Measurements from ENCODE around the gene CRACR2B. TPM values are rescaled to one million over a fixed set of nuclear protein-coding genes. Genes with fewer than 3 reads are reported as not detected.

CRACR2B gene
- total RNA-seq, 1 experiment from 2014 or later: 5.3 TPM

- DNase-seq (ENCODE audit: low read depth): no peak
These were observed 17.6 kb upstream of the CRACR2B start for GRCh38 chr11:810040-810567.

GRCh38 chr11:811446-812245 lies 16.1 kb upstream of the CRACR2B start:
- no peak for DNase-seq (ENCODE audit: low read depth)

- DNase-seq (ENCODE audit: low read depth): no peak
These were observed 15.3 kb upstream of the CRACR2B start for GRCh38 chr11:812390-812789.

- no peak for DNase-seq (ENCODE audit: low read depth)
These were observed 14.7 kb upstream of the CRACR2B start for GRCh38 chr11:813072-813455.

- DNase-seq (ENCODE audit: low read depth): no peak
These were observed 14.1 kb upstream of the CRACR2B start for GRCh38 chr11:813456-814096.

- DNase-seq (ENCODE audit: low read depth): no peak
These were observed 11.9 kb upstream of the CRACR2B start for GRCh38 chr11:815675-816432.

- DNase-seq (ENCODE audit: low read depth): peak; percentile 35
These were observed 11.3 kb upstream of the CRACR2B start for GRCh38 chr11:816433-816779.

- DNase-seq (ENCODE audit: low read depth): peak; percentile 55
These were observed 9.2 kb upstream of the CRACR2B start, which contains the start of gene PNPLA2 for GRCh38 chr11:818396-819128. PNPLA2 (plus strand) TSS chr11:818914; CDS start chr11:819719, 805 bp downstream.

GRCh38 chr11:819129-819931 lies 8.4 kb upstream of the CRACR2B start:
- DNase-seq (ENCODE audit: low read depth): peak; percentile 93

GRCh38 chr11:819943-820649 lies 7.6 kb upstream of the CRACR2B start:
- DNase-seq (ENCODE audit: low read depth): peak; percentile 83

- peak; percentile 65 for DNase-seq (ENCODE audit: low read depth)
These were observed 6.8 kb upstream of the CRACR2B start for GRCh38 chr11:820655-821511.

GRCh38 chr11:821512-822371 lies 6.0 kb upstream of the CRACR2B start:
- no peak for DNase-seq (ENCODE audit: low read depth)

GRCh38 chr11:823441-824291 lies 4.1 kb upstream of the CRACR2B start:
- no peak for DNase-seq (ENCODE audit: low read depth)

GRCh38 chr11:824292-824880 lies 3.3 kb upstream of the CRACR2B start:
- DNase-seq (ENCODE audit: low read depth): no peak

- no peak for DNase-seq (ENCODE audit: low read depth)
These were observed 2.8 kb upstream of the CRACR2B start for GRCh38 chr11:824942-825341.

GRCh38 chr11:825366-826226 lies 2.1 kb upstream of the CRACR2B start:
- DNase-seq (ENCODE audit: low read depth): no peak

Measured in Daoy (cell line).